ENCODE data around the gene GRK4. TPM values are rescaled to one million over a fixed set of nuclear protein-coding genes. Genes with fewer than 3 reads are reported as not detected.

The GRK4 gene
- total RNA-seq, 6 experiments from 2014 or later, result 5.1 to 8.1 (median 6.7) TPM

DNA sequence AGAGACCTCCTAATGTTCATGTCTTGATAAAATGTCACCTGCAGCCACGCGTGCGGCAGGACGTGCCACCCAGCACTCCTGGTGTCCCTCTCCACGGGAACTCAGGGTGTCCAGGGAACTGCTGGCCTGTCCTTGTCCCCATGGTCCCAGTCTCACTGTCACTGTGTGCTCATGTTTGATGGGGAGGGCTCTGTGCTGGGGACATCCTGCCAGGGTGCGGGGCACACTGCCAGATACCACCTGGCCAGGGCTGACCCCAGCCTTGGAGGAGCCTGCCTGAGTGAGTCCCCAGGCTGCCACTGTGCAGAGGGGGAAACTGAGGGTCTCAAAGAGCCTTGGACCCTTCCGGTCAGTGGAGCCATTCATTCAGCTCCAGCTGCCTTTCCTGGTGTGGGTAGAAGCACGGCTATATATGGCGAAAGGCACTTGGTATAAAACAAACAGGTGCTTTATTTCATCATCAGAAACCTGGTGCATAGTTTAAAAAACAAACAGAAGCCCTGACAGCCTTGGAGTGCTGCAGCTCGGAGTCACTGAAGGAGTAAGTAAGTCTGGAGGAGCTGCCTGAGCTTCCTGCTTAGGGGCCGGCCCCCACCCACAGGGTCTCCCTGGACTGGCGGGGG is 33.1 kb upstream of the GRK4 start:
- DNase-seq, result no peak
- no peak for TF ChIP-seq CTCF (IDR thresholded peaks at IDR 0.05)
- Mint-ChIP-seq H3K4me1 (ENCODE audit: low read depth) (peaks cover 6% of the 10 kb centered on the region), H3K27ac (no peak overlapping the region), H3K4me3 (no peak overlapping the region), H3K9me3 (no peaks in the 10 kb centered on the region; the same call in 1 of the 2 replicates), H3K27me3 (ENCODE audit: insufficient read depth) (peaks cover 4% of the 10 kb centered on the region; the same call in 1 of the 2 replicates), H3K36me3 (ENCODE audit: low read depth) (peaks cover 27% of the 10 kb centered on the region)

- TF ChIP-seq CTCF (IDR thresholded peaks at IDR 0.05), result peak; percentile 58
- Mint-ChIP-seq H3K4me1 (ENCODE audit: low read depth) (peaks cover 13% of the 10 kb centered on the region), H3K9me3 (no peaks in the 10 kb centered on the region; the same call in 1 of the 2 replicates), H3K4me3 (no peak overlapping the region), H3K27me3 (ENCODE audit: insufficient read depth) (peaks cover 4% of the 10 kb centered on the region; the same call in 1 of the 2 replicates), H3K27ac (no peak overlapping the region), H3K36me3 (ENCODE audit: low read depth) (peaks cover 28% of the 10 kb centered on the region)
- no peak for DNase-seq
These were observed 32.4 kb upstream of the GRK4 start for GRCh38 chr4:2930758-2931511.

GRCh38 chr4:2931512-2932301 is 31.7 kb upstream of the GRK4 start:
- no peak for TF ChIP-seq CTCF (IDR thresholded peaks at IDR 0.05)
- DNase-seq, result no peak
- Mint-ChIP-seq H3K4me3 (peak overlapping the region; percentile 37; the same call in 1 of the 2 replicates), H3K9me3 (no peaks in the 10 kb centered on the region; the same call in 1 of the 2 replicates), H3K4me1 (ENCODE audit: low read depth) (peaks cover 20% of the 10 kb centered on the region), H3K27ac (peak overlapping the region; percentile 24; the same call in 1 of the 2 replicates), H3K27me3 (ENCODE audit: insufficient read depth) (peaks cover 4% of the 10 kb centered on the region; the same call in 1 of the 2 replicates), H3K36me3 (ENCODE audit: low read depth) (peaks cover 36% of the 10 kb centered on the region)

- Mint-ChIP-seq H3K36me3 (ENCODE audit: low read depth) (peaks cover 41% of the 10 kb centered on the region), H3K4me1 (ENCODE audit: low read depth) (peaks cover 26% of the 10 kb centered on the region), H3K27ac (peak overlapping the region; percentile 93), H3K9me3 (no peaks in the 10 kb centered on the region; the same call in 1 of the 2 replicates), H3K4me3 (peak overlapping the region; percentile 94), H3K27me3 (ENCODE audit: insufficient read depth) (peaks cover 4% of the 10 kb centered on the region; the same call in 1 of the 2 replicates)
- no peak for DNase-seq
- TF ChIP-seq CTCF (IDR thresholded peaks at IDR 0.05), result no peak
These were observed 30.9 kb upstream of the GRK4 start for GRCh38 chr4:2932321-2932950.

All from HFFc6 (cell line).